SU-DHL-6 (cell line): ENCODE data around the gene GKN2.
A peak's percentile ranks its signal among the peaks of the same experiment; 100 is the strongest.

Source experiments
- H2AFZ ChIP-seq: fragments of 200-600 bp; sonication (generic); 2 replicates; pipeline ENCODE4 v1.6.1; 2014; ENCODE audit warnings: low read depth, mild to moderate bottlenecking, moderate library complexity, mixed read lengths, antibody characterized with exemption, low read length; ENCODE audit not compliant: severe bottlenecking
- H3F3A ChIP-seq: fragments of 200-600 bp; shearing (Covaris generic); 2 replicates; pipeline ENCODE4 v1.6.0; 2016; ENCODE audit warnings: antibody characterized with exemption, mild to moderate bottlenecking; ENCODE audit not compliant: insufficient read depth
- H3K27ac ChIP-seq: fragments of 200-600 bp; sonication (generic); 2 replicates; pipeline ENCODE4 v1.5.1; 2016; ENCODE audit warnings: low read depth, mild to moderate bottlenecking, low read length, moderate library complexity, mixed read lengths
- H3K27me3 ChIP-seq: fragments of 200-600 bp; sonication (generic), shearing (Covaris generic); 2 replicates; pipeline ENCODE4 v1.6.0; 2014; ENCODE audit warnings: mild to moderate bottlenecking, low read length
- H3K36me3 ChIP-seq: fragments of 200-600 bp; sonication (generic); 2 replicates; pipeline ENCODE4 v1.6.1; 2014; ENCODE audit warnings: mild to moderate bottlenecking, low read length, mixed read lengths
- H3K4me2 ChIP-seq: fragments of 300-600, 200-600 bp; shearing (Covaris generic), sonication (generic); 2 replicates; pipeline ENCODE4 v1.6.0; 2014; ENCODE audit warnings: low read length, low read depth, mild to moderate bottlenecking; ENCODE audit not compliant: poor library complexity, severe bottlenecking
- H3K4me3 ChIP-seq: fragments of 200-600 bp; sonication (generic); 2 replicates; pipeline ENCODE4 v1.5.1; 2014; ENCODE audit warnings: antibody characterized with exemption, low read length, mild to moderate bottlenecking, mixed read lengths; ENCODE audit not compliant: insufficient read depth, poor library complexity, severe bottlenecking
- H3K79me2 ChIP-seq: fragments of 200-600 bp; sonication (generic); 2 replicates; pipeline ENCODE4 v1.6.1; 2014; ENCODE audit warnings: mild to moderate bottlenecking, low read length, moderate library complexity; ENCODE audit not compliant: insufficient read depth
- H3K9ac ChIP-seq: fragments of 200-600 bp; sonication (generic); 2 replicates; pipeline ENCODE4 v1.7.0; 2014; ENCODE audit warnings: mild to moderate bottlenecking, low read length
- H3K9me2 ChIP-seq: fragments of 200-600 bp; sonication (generic); replicated peaks from 2 replicates; pipeline ENCODE4 v1.6.1; 2014; ENCODE audit warnings: low read length; ENCODE audit not compliant: insufficient read depth
- H3K9me3 ChIP-seq: fragments of 200-600 bp; sonication (generic); 2 replicates; pipeline ENCODE4 v1.6.1; 2014; ENCODE audit warnings: low read length, mixed read lengths; ENCODE audit not compliant: insufficient read depth
- H4K20me1 ChIP-seq: fragments of 200-600 bp; sonication (generic); 2 replicates; pipeline ENCODE4 v1.6.1; 2014; ENCODE audit warnings: low read depth, mild to moderate bottlenecking, antibody characterized with exemption, low read length, moderate library complexity, mixed read lengths
- EZH2phosphoT487 ChIP-seq: fragments of 200-600 bp; sonication (generic), shearing (Covaris generic); conservative IDR thresholded peaks from 2 replicates; pipeline ENCODE4 v1.6.1; 2018; ENCODE audit warnings: mild to moderate bottlenecking, antibody characterized with exemption, low read length, moderate library complexity, mixed read lengths
- TF ChIP-seq, protein P1 (sequence below): fragments of 200-600 bp; sonication (generic); IDR thresholded peaks from one replicate; pipeline ENCODE4 v1.5.1; 2017; ENCODE audit warnings: antibody characterized with exemption, mild to moderate bottlenecking, low read length, moderate library complexity; ENCODE audit not compliant: insufficient read depth, poor library complexity, severe bottlenecking

GKN2 gene

DNA sequence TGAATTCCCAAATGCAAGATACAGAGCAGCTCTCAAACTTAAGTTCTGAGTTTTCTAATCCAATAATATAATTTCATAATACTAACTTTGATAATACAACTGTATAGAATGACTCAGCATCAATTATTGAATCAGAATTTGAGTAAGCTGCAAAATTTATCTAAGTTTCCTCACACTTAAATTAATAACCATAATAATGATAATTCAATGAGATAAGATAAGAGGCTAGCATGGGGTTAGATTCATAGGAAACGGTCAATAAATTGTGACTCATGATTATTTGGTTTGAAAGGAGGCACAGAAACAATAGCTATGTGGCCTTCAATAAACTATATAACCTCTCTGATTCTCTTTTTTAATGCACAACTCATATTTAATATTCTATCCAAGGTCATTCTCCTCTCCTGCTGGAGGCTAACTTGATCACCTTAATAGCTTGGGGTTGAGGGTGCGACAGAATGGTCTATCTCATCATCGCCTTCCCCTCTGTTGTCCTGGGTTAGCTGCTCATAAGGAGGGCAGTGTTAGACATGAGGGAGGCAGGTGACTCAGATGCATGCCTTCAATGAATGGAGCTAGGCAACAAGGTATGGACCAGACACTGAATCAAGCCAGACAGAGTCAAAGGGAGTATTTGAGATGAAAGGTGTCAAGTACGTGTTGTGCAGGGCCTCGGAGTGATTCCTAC is 45.3 kb downstream of the GKN2 start:
- peak overlapping the region; percentile 93 for H3K27ac ChIP-seq
- peak overlapping the region; percentile 61 for H2AFZ ChIP-seq

DNA sequence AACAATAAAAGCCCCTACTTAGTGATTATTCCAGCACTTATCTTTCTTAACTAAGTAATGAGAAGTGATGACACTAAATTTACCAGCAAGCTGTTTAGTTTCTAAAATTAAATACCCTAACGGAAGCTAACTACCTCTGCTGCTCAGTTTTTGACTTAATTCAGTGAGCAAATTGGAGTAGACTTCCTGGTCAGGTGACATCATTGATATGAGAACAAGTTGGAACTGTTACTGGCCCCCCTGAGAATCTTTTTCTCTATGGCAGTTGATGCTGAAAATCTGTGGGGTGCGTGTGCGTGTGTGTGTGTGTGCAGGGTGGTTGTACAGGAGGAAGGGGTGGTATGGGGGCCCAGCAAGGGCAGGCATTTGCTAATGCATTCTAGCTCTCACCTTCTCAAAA is 46.0 kb downstream of the GKN2 start:
- Histone ChIP-seq H3K27ac (peak overlapping the region; percentile 93; the same call in 1 of the 2 replicates), H2AFZ (peak overlapping the region; percentile 57)
- no peak for TF ChIP-seq EZH2phosphoT487

More for the DNA sequence above, 45.3 kb downstream of the GKN2 start:
- H3F3A ChIP-seq, result peaks cover 4% of the 10 kb centered on the region; the same call in 1 of the 2 replicates
- peak overlapping the region; percentile 60 for H3K4me2 ChIP-seq
- H4K20me1 ChIP-seq, result no peaks in the 10 kb centered on the region
- no peaks in the 10 kb centered on the region for H3K27me3 ChIP-seq
- H3K9me3 ChIP-seq, result no peaks in the 10 kb centered on the region
- no peaks in the 10 kb centered on the region for H3K36me3 ChIP-seq
- no peaks in the 10 kb centered on the region for H3K79me2 ChIP-seq
- TF ChIP-seq, protein P1, sequence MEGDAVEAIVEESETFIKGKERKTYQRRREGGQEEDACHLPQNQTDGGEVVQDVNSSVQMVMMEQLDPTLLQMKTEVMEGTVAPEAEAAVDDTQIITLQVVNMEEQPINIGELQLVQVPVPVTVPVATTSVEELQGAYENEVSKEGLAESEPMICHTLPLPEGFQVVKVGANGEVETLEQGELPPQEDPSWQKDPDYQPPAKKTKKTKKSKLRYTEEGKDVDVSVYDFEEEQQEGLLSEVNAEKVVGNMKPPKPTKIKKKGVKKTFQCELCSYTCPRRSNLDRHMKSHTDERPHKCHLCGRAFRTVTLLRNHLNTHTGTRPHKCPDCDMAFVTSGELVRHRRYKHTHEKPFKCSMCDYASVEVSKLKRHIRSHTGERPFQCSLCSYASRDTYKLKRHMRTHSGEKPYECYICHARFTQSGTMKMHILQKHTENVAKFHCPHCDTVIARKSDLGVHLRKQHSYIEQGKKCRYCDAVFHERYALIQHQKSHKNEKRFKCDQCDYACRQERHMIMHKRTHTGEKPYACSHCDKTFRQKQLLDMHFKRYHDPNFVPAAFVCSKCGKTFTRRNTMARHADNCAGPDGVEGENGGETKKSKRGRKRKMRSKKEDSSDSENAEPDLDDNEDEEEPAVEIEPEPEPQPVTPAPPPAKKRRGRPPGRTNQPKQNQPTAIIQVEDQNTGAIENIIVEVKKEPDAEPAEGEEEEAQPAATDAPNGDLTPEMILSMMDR, result no peak
- TF ChIP-seq EZH2phosphoT487, result no peak
- H3K4me3 ChIP-seq, result peak overlapping the region; percentile 6
- H3K9ac ChIP-seq, result peak overlapping the region; percentile 55
- H3K9me2 ChIP-seq, result no peaks in the 10 kb centered on the region

DNA sequence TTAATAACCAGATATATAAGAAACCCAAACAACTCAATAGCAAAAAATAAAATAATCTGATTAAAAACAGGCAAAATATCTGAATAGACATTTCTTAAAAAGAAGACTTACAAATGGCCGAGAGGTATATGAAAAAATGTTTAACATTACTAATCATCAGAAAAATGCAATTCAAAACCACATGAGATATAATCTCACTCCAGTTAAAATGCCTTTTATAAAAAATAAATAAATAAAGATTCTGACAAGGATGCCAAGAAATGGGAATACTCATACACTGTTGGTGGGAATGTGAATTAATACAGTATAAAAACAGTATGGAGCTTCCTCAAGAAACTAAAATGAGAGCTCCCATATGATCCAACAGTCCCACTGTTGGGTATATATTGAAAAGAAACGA is 47.6 kb downstream of the GKN2 start:
- no peaks in the 10 kb centered on the region for H3K27me3 ChIP-seq
- peaks cover 4% of the 10 kb centered on the region; the same call in 1 of the 2 replicates for H3F3A ChIP-seq
- no peak overlapping the region for H2AFZ ChIP-seq
- H3K36me3 ChIP-seq, result no peaks in the 10 kb centered on the region
- H3K9ac ChIP-seq, result no peak overlapping the region
- H3K27ac ChIP-seq, result no peak overlapping the region
- no peaks in the 10 kb centered on the region for H3K79me2 ChIP-seq
- H3K4me3 ChIP-seq, result no peak overlapping the region
- H3K9me2 ChIP-seq, result no peaks in the 10 kb centered on the region
- H3K9me3 ChIP-seq, result no peaks in the 10 kb centered on the region
- H4K20me1 ChIP-seq, result no peaks in the 10 kb centered on the region
- no peak for TF ChIP-seq EZH2phosphoT487
- TF ChIP-seq, protein P1, result no peak
- H3K4me2 ChIP-seq, result no peak overlapping the region

More for the DNA sequence above, 46.0 kb downstream of the GKN2 start:
- Histone ChIP-seq H3K9ac (no peak overlapping the region), H3K9me2 (no peaks in the 10 kb centered on the region), H3K27me3 (no peaks in the 10 kb centered on the region), H4K20me1 (no peaks in the 10 kb centered on the region), H3K79me2 (no peaks in the 10 kb centered on the region), H3F3A (peaks cover 4% of the 10 kb centered on the region; the same call in 1 of the 2 replicates), H3K36me3 (no peaks in the 10 kb centered on the region), H3K4me3 (no peak overlapping the region), H3K4me2 (peak overlapping the region; percentile 19), H3K9me3 (no peaks in the 10 kb centered on the region)

DNA sequence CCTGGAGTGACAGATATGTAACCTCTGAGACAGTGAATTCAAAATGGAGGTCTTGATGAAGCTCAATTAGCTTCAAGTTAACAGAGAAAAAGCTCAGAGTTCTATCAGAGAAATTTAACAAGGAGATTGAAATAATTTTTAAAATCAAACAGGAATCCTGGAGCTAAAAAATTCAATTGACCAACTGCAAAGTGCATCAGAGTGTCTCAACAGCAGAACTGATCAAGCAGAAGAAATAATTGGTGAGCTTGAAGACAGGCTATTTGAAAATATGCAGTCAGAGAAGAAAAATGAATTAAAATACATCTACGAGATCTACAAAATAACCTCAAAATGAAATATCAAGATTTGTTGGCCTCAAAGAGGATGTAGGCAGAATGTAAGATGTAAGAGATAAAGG is 51.1 kb downstream of the GKN2 start:
- H3K4me3 ChIP-seq, result no peak overlapping the region
- H3K79me2 ChIP-seq, result no peaks in the 10 kb centered on the region
- no peak overlapping the region for H3K27ac ChIP-seq
- no peaks in the 10 kb centered on the region for H3K9me2 ChIP-seq
- no peak overlapping the region for H3K9ac ChIP-seq
- H3K36me3 ChIP-seq, result no peaks in the 10 kb centered on the region
- TF ChIP-seq, protein P1, result no peak
- TF ChIP-seq EZH2phosphoT487, result no peak
- no peaks in the 10 kb centered on the region for H3K9me3 ChIP-seq
- no peak overlapping the region for H2AFZ ChIP-seq
- no peak overlapping the region for H3K4me2 ChIP-seq
- H3K27me3 ChIP-seq, result no peaks in the 10 kb centered on the region
- no peaks in the 10 kb centered on the region for H3F3A ChIP-seq
- no peaks in the 10 kb centered on the region for H4K20me1 ChIP-seq
